KMS-11 (cell line): ENCODE measurements around the gene CAP1.

Experiments
- H2AFZ ChIP-seq: fragments of 200-600 bp; sonication (generic); 2 replicates; pipeline ENCODE4 v1.6.1; 2016; ENCODE audit warnings: antibody characterized with exemption, mixed run types, low read depth
- H3K27ac ChIP-seq: fragments of 200-600 bp; sonication (generic); 2 replicates; pipeline ENCODE4 v1.6.1; 2016; ENCODE audit warnings: mild to moderate bottlenecking, mixed run types
- H3K27me3 ChIP-seq: fragments of 200-600 bp; sonication (generic); 2 replicates; pipeline ENCODE4 v1.6.1; 2017; ENCODE audit warnings: mild to moderate bottlenecking, low read depth, mixed run types, moderate library complexity; ENCODE audit not compliant: insufficient read depth
- H3K36me3 ChIP-seq: fragments of 200-600 bp; sonication (generic); 2 replicates; pipeline ENCODE4 v1.6.1; 2017; ENCODE audit warnings: mild to moderate bottlenecking, mixed run types; ENCODE audit not compliant: insufficient read depth
- H3K4me1 ChIP-seq: fragments of 200-600 bp; sonication (generic); 2 replicates; pipeline ENCODE4 v1.6.1; 2016; ENCODE audit warnings: mild to moderate bottlenecking, low read depth, mixed run types; ENCODE audit not compliant: poor library complexity, severe bottlenecking
- H3K4me2 ChIP-seq: fragments of 200-600 bp; sonication (generic); 2 replicates; pipeline ENCODE4 v1.7.0; 2016; ENCODE audit warnings: mild to moderate bottlenecking, mixed run types
- H3K4me3 ChIP-seq: fragments of 200-600 bp; sonication (generic); IDR thresholded peaks from 2 replicates; pipeline ENCODE4 v1.6.1; 2017; ENCODE audit warnings: low read depth, low read length, mixed read lengths; ENCODE audit not compliant: insufficient read depth
- H3K79me2 ChIP-seq: fragments of 200-600 bp; sonication (generic); 2 replicates; pipeline ENCODE4 v1.6.1; 2016; ENCODE audit warnings: low read depth, mixed run types; ENCODE audit not compliant: insufficient read depth
- H3K9ac ChIP-seq: fragments of 200-600 bp; sonication (generic); 2 replicates; pipeline ENCODE4 v1.6.1; 2016; ENCODE audit warnings: mild to moderate bottlenecking, mixed run types
- H4K20me1 ChIP-seq: fragments of 200-600 bp; sonication (generic); 2 replicates; pipeline ENCODE4 v1.6.1; 2016; ENCODE audit warnings: mild to moderate bottlenecking, mixed run types; ENCODE audit not compliant: insufficient read depth
- CTCF ChIP-seq: fragments of 200-600 bp; sonication (generic); conservative IDR thresholded peaks from 2 replicates; pipeline ENCODE4 v1.6.1; 2017; ENCODE audit warnings: low read depth, mild to moderate bottlenecking, antibody characterized with exemption, low read length, moderate library complexity, mixed read lengths

Gene CAP1

GRCh38 chr1:40011198-40011597 is 29.3 kb upstream of the CAP1 start:
- Histone ChIP-seq H3K36me3 (no peaks in the 10 kb centered on the region), H2AFZ (no peak overlapping the region), H3K79me2 (no peaks in the 10 kb centered on the region), H4K20me1 (no peaks in the 10 kb centered on the region), H3K4me2 (no peak overlapping the region), H3K9ac (no peak overlapping the region), H3K4me1 (no peaks in the 10 kb centered on the region), H3K27me3 (no peaks in the 10 kb centered on the region), H3K27ac (no peak overlapping the region), H3K4me3 (no peak overlapping the region)
- no peak for TF ChIP-seq CTCF

- Histone ChIP-seq H4K20me1 (no peaks in the 10 kb centered on the region), H3K4me1 (no peaks in the 10 kb centered on the region), H2AFZ (no peak overlapping the region), H3K79me2 (no peaks in the 10 kb centered on the region), H3K9ac (no peak overlapping the region), H3K27me3 (no peaks in the 10 kb centered on the region), H3K4me2 (no peak overlapping the region), H3K36me3 (no peaks in the 10 kb centered on the region), H3K4me3 (no peak overlapping the region), H3K27ac (no peak overlapping the region)
- TF ChIP-seq CTCF = no peak
Observed at GRCh38 chr1:40014253-40014706, 26.2 kb upstream of the CAP1 start.

- no peaks in the 10 kb centered on the region for H3K27me3 ChIP-seq
- H4K20me1 ChIP-seq = no peaks in the 10 kb centered on the region
- H3K36me3 ChIP-seq = no peaks in the 10 kb centered on the region
- no peak for TF ChIP-seq CTCF
- H3K9ac ChIP-seq = no peak overlapping the region
- no peak overlapping the region for H3K4me3 ChIP-seq
- H3K27ac ChIP-seq = no peak overlapping the region
- H3K4me1 ChIP-seq = no peaks in the 10 kb centered on the region
- no peak overlapping the region for H3K4me2 ChIP-seq
- no peak overlapping the region for H2AFZ ChIP-seq
- no peaks in the 10 kb centered on the region for H3K79me2 ChIP-seq
Observed at GRCh38 chr1:40014812-40015594, 25.5 kb upstream of the CAP1 start.

DNA sequence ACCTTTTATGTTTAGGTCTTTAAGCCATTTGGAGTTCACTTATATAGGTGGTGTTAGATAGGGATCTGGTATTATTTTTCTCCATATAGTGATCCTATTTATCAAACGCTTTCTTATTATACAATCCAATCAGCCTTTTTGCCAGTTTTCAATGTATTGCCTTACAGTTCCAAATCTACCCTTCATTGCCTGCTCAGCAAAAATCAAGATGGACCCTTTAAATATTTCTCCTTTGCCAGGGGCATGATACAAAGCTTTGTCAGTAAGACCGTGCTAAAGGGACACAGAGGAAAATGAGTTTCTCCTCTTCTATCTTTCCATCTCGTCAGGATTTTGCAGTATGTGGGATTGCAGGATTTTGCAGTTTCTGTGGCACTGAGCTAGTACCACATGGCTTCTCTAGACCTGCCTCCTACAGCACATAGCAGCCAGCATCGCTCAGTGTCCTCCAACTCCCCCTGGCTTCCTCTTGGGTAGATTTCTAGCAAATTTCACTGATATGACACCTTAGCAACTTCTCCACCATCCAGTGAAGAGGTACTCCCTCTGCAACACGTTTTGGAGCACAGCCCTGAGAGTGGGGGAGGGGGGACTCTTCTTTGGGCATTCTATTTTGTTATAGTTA is 22.5 kb upstream of the CAP1 start:
- no peak overlapping the region for H3K4me2 ChIP-seq
- H3K36me3 ChIP-seq = no peaks in the 10 kb centered on the region
- no peak overlapping the region for H3K9ac ChIP-seq
- no peaks in the 10 kb centered on the region for H4K20me1 ChIP-seq
- no peak overlapping the region for H3K27ac ChIP-seq
- H3K4me3 ChIP-seq = no peak overlapping the region
- no peak for TF ChIP-seq CTCF
- no peaks in the 10 kb centered on the region for H3K27me3 ChIP-seq
- no peak overlapping the region for H2AFZ ChIP-seq
- H3K4me1 ChIP-seq = no peaks in the 10 kb centered on the region
- H3K79me2 ChIP-seq = no peaks in the 10 kb centered on the region
